Ovary (tissue), 3 donors: ENCODE measurements around the gene SQSTM1.

Experiments
- CTCF ChIP-seq, 3 donors: fragments of 450-650 bp in 2 of 3; fragments of 200-600 bp in 1 of 3; IDR thresholded peaks; one replicate each; pipeline versions ENCODE4 v1.5.1 to v1.8.0; 2016 to 2022; ENCODE audit warnings: antibody characterized with exemption in 3 of 3, mild to moderate bottlenecking in 1 of 3
- POLR2A ChIP-seq: fragments of 450-650 bp; IDR thresholded peaks from one replicate; pipeline ENCODE4 v1.6.1; 2017; ENCODE audit warnings: antibody characterized with exemption, mild to moderate bottlenecking, moderate library complexity
- donor health status: DM: no; HTN: no; CAD: no.

- TF ChIP-seq CTCF (IDR thresholded peaks at IDR 0.05) (no peak), POLR2A (no peak)
Observed at GRCh38 chr5:179869101-179869500, 48.4 kb downstream of the SQSTM1 start.
